ENCODE measurements around the gene MS4A12.
"Not testable (repeated sequence)": the region's sequence is repeated elsewhere in the genome, so short reads cannot be mapped to it uniquely, and the experiment has no call there.

DNA sequence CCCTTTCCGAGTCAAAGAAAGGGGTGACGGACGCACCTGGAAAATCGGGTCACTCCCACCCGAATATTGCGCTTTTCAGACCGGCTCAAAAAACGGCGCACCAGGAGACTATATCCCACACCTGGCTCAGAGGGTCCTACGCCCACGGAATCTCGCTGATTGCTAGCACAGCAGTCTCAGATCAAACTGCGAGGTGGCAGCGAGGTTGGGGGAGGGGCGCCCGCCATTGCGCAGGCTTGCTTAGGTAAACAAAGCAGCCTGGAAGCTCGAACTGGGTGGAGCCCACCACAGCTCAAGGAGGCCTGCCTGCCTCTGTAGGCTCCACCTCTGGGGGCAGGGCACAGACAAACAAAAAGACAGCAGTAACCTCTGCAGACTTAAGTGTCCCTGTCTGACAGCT, 39.8 kb downstream of the MS4A12 start:
- not testable (repeated sequence) for TF ChIP-seq POLR2A, POLR2AphosphoS5 (IDR thresholded peaks at IDR 0.05)

Data from breast epithelium (tissue), 3 donors.